B cell (primary cell): ENCODE results near the gene ASMTL. TPM values are rescaled to one million over a fixed set of nuclear protein-coding genes. Genes with fewer than 3 reads are reported as not detected.

Experiments used
- ATAC-seq: fragments of 200-7000 bp; cut with Tn5 transposase; one replicate; pipeline ENCODE4 v1.10.0; 2021; ENCODE audit warnings: low read depth, mild to moderate bottlenecking, moderate number of reproducible peaks, moderate library complexity
- CTCF ChIA-PET: fragments of 350-600 bp; sonication (Branson Sonifier 250); formaldehyde crosslinking; loops from one replicate; lab custom pipeline; 2021; ENCODE audit warnings: antibody characterized with exemption, inconsistent platforms; lab: Charles Lee
- POLR2A ChIA-PET: fragments of 350-600 bp; sonication (Branson Sonifier 250); formaldehyde crosslinking; loops from one replicate; lab custom pipeline; 2021; ENCODE audit warnings: antibody characterized with exemption; lab: Charles Lee
- DNase-seq: peaks from one replicate; pipeline ENCODE4 v3.0.0; 2013
- H2AFZ ChIP-seq: 2 replicates; pipeline ENCODE4 v1.6.1; 2012; ENCODE audit warnings: mild to moderate bottlenecking, low read depth, low read length; ENCODE audit not compliant: insufficient read depth, poor library complexity, severe bottlenecking
- H3K27ac ChIP-seq, 2 donors: 1 replicate in 1 of 2; 2 replicates in 1 of 2; pipeline ENCODE4 v1.5.1; 2012 to 2013; ENCODE audit warnings: low read length in 2 of 2, mild to moderate bottlenecking in 2 of 2, moderate library complexity in 1 of 2
- H3K27me3 ChIP-seq, 4 experiments: fragments of 200-600 bp in 1 of 4; sonication (generic) in 1 of 4; replicated peaks in 1 of 4; 1 replicate in 2 of 4; 2 replicates in 2 of 4; pipeline versions ENCODE4 v1.6.1 to v1.7.0; 2013 to 2016; ENCODE audit warnings: low read length in 3 of 4, mild to moderate bottlenecking in 2 of 4, mixed read lengths in 1 of 4, moderate library complexity in 1 of 4; ENCODE audit not compliant: insufficient read depth in 4 of 4, control insufficient read depth in 3 of 4; ENCODE audit errors: control extremely low read depth in 1 of 4
- H3K36me3 ChIP-seq, 2 experiments: replicated peaks in 1 of 2; 1 replicate in 1 of 2; 2 replicates in 1 of 2; pipeline versions ENCODE4 v1.6.1 to v1.7.1; 2013; ENCODE audit warnings: low read length in 1 of 2; ENCODE audit not compliant: insufficient read depth in 2 of 2, control insufficient read depth in 1 of 2; ENCODE audit errors: control extremely low read depth in 1 of 2, extremely low read depth in 1 of 2
- H3K4me1 ChIP-seq, 2 donors: fragments of 200-600 bp in 1 of 2; sonication (generic) in 1 of 2; 1 replicate in 1 of 2; 2 replicates in 1 of 2; pipeline versions ENCODE4 v1.5.1 to v1.6.1; 2013 to 2017; ENCODE audit warnings: low read length in 2 of 2; ENCODE audit not compliant: control insufficient read depth in 2 of 2, insufficient read depth in 2 of 2
- H3K4me2 ChIP-seq: replicated peaks from 2 replicates; pipeline ENCODE3; 2012; ENCODE audit warnings: mild to moderate bottlenecking, low read depth, low read length; ENCODE audit not compliant: poor library complexity, severe bottlenecking
- H3K4me3 ChIP-seq, 5 experiments: fragments of 200-600 bp in 1 of 5; sonication (generic) in 1 of 5; 1 replicate in 3 of 5; 2 replicates in 2 of 5; pipeline versions ENCODE4 v1.5.1 to v1.7.0; 2011 to 2016; ENCODE audit warnings: low read length in 4 of 5, mild to moderate bottlenecking in 4 of 5, low read depth in 2 of 5, control low read depth in 1 of 5, moderate library complexity in 1 of 5; ENCODE audit not compliant: insufficient read depth in 1 of 5; ENCODE audit errors: control extremely low read depth in 1 of 5, extremely low read depth in 1 of 5
- H3K79me2 ChIP-seq: fragments of 200-600 bp; sonication (generic); one replicate; pipeline ENCODE4 v1.6.0; 2016; ENCODE audit warnings: low read length; ENCODE audit not compliant: control insufficient read depth, insufficient read depth
- H3K9ac ChIP-seq: fragments of 200-600 bp; sonication (generic); 2 replicates; pipeline ENCODE4 v1.6.1; 2017; ENCODE audit warnings: mild to moderate bottlenecking, low read length, moderate library complexity
- H3K9me3 ChIP-seq, 3 donors: one replicate each; pipeline versions ENCODE4 v1.6.1 to v1.7.1; 2013; ENCODE audit warnings: low read length in 2 of 3; ENCODE audit not compliant: control insufficient read depth in 2 of 3, insufficient read depth in 1 of 3; ENCODE audit errors: control extremely low read depth in 1 of 3
- H4K20me1 ChIP-seq: 2 replicates; pipeline ENCODE4 v1.6.0; 2012; ENCODE audit warnings: mild to moderate bottlenecking, low read length; ENCODE audit not compliant: insufficient read depth, control insufficient read depth, poor library complexity, severe bottlenecking
- H3K27ac Mint-ChIP-seq: one replicate; pipeline ENCODE4 v1.8.0; 2021; ENCODE audit warnings: mixed read lengths
- H3K27me3 Mint-ChIP-seq: one replicate; pipeline ENCODE4 v1.8.0; 2021; ENCODE audit warnings: mixed read lengths
- H3K4me1 Mint-ChIP-seq: one replicate; pipeline ENCODE4 v1.8.0; 2021; ENCODE audit warnings: mixed read lengths
- H3K4me3 Mint-ChIP-seq: one replicate; pipeline ENCODE4 v1.8.0; 2021; ENCODE audit warnings: mixed read lengths
- H3K9me3 Mint-ChIP-seq: one replicate; pipeline ENCODE4 v1.8.0; 2022; ENCODE audit warnings: mixed read lengths; ENCODE audit not compliant: insufficient read depth
- EZH2 ChIP-seq: IDR thresholded peaks from 2 replicates; pipeline ENCODE4 v1.6.1; 2012; ENCODE audit warnings: borderline replicate concordance, low read depth, mild to moderate bottlenecking, moderate library complexity, low read length; ENCODE audit not compliant: insufficient read depth, poor library complexity, severe bottlenecking
- WGBS: methylation state at CpG from one replicate; pipeline ENCODE4 v1.1.5; 2013; ENCODE audit warnings: missing lambda C conversion rate; ENCODE audit not compliant: insufficient coverage; 5-methylcytosine and 5-hydroxymethylcytosine counted together
- intact Hi-C: fragments of 100-400 bp; cut with micrococcal nuclease; formaldehyde crosslinking; loops from one replicate; pipeline ENCODE4 v1.10.0; 2022
- polyA plus RNA-seq: library from polyadenylated mRNA; depleted of rRNA; stranded (reverse); fragments of >200 nt; gene quantifications from 2 replicates; pipeline ENCODE4 v1.2.3, GENCODE V29; 2012
- total RNA-seq, 2 donors: library from RNA; stranded (reverse); fragments of 120-200 nt in 1 of 2; gene quantifications; 1 replicate in 1 of 2; 2 replicates in 1 of 2; pipeline versions ENCODE4 v1.2.3 to v1.2.4, GENCODE V29; 2013 to 2022
- TF ChIP-seq, protein P1 (sequence below): fragments of 200-600 bp; IDR thresholded peaks from one replicate; pipeline ENCODE4 v1.8.0; 2022; ENCODE audit warnings: antibody characterized with exemption, mild to moderate bottlenecking

ASMTL gene
- total and polyA plus RNA-seq, 2 donors (not counting 1 experiment from before 2014, with no cell fraction given), result 33.3 to 52.9 TPM

GRCh38 chrX:1433646-1434357 lies 18.9 kb downstream of the ASMTL start:
- ATAC-seq (no peak), DNase-seq (no peak)
- WGBS, result over 99% methylated on average over 16 of the region's 19 CpGs
- Histone ChIP-seq H3K27me3 (no peaks in the 10 kb centered on the region), H3K4me1 (no peaks in the 10 kb centered on the region), H3K4me3 (no peak overlapping the region), H3K79me2 (no peaks in the 10 kb centered on the region), H3K9me3 (peaks cover 0 to 2% (median 0%) of the 10 kb centered on the region in 3 donors), H3K36me3 (peaks cover 0 to 32% of the 10 kb centered on the region in 2 experiments), H3K9ac (no peak overlapping the region), H2AFZ (no peak overlapping the region), H3K4me2 (no peak overlapping the region), H3K27ac (no peak overlapping the region), H4K20me1 (no peaks in the 10 kb centered on the region)
- intact Hi-C loops, result no loop called here
- no peak for TF ChIP-seq EZH2
- TF ChIP-seq, protein P1, sequence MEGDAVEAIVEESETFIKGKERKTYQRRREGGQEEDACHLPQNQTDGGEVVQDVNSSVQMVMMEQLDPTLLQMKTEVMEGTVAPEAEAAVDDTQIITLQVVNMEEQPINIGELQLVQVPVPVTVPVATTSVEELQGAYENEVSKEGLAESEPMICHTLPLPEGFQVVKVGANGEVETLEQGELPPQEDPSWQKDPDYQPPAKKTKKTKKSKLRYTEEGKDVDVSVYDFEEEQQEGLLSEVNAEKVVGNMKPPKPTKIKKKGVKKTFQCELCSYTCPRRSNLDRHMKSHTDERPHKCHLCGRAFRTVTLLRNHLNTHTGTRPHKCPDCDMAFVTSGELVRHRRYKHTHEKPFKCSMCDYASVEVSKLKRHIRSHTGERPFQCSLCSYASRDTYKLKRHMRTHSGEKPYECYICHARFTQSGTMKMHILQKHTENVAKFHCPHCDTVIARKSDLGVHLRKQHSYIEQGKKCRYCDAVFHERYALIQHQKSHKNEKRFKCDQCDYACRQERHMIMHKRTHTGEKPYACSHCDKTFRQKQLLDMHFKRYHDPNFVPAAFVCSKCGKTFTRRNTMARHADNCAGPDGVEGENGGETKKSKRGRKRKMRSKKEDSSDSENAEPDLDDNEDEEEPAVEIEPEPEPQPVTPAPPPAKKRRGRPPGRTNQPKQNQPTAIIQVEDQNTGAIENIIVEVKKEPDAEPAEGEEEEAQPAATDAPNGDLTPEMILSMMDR, result no peak
- no peak overlapping the region for H3K4me3 Mint-ChIP-seq
- no peaks in the 10 kb centered on the region for H3K27me3 Mint-ChIP-seq
- H3K9me3 Mint-ChIP-seq, result no peaks in the 10 kb centered on the region
- CTCF ChIA-PET, result no interaction called here
- POLR2A ChIA-PET, result no interaction called here
- no peaks in the 10 kb centered on the region for H3K4me1 Mint-ChIP-seq
- no peak overlapping the region for H3K27ac Mint-ChIP-seq

DNA sequence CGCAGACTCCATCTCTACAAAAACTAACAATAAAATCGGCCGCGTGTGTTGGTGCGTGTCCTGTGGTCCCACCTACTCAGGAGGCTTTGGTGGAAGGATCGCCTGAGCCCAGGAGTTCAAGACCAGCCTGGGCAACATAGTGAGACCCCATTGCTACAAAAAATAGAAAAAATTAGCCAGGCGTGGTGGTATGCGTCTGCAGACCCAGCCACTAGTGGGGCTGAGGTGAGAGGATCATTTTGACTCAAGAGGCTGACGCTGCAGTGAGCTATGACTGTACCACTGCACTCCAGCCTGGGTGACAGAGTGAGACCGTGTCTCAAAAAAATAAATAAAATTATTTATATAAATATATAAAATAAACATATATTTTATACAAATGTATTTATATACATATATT lies 22.3 kb downstream of the ASMTL start:
- Histone ChIP-seq H2AFZ (no peak overlapping the region), H4K20me1 (no peaks in the 10 kb centered on the region), H3K27me3 (no peaks in the 10 kb centered on the region), H3K4me2 (no peak overlapping the region), H3K4me3 (no peak overlapping the region), H3K36me3 (peaks cover 0 to 30% of the 10 kb centered on the region in 2 experiments), H3K9ac (no peak overlapping the region), H3K4me1 (no peaks in the 10 kb centered on the region), H3K79me2 (no peaks in the 10 kb centered on the region), H3K9me3 (no peaks in the 10 kb centered on the region), H3K27ac (no peak overlapping the region)
- DNase-seq (no peak), ATAC-seq (no peak)
- H3K27ac Mint-ChIP-seq, result no peak overlapping the region
- intact Hi-C loops, result no loop called here
- no peaks in the 10 kb centered on the region for H3K27me3 Mint-ChIP-seq
- no peaks in the 10 kb centered on the region for H3K9me3 Mint-ChIP-seq
- H3K4me1 Mint-ChIP-seq, result no peaks in the 10 kb centered on the region
- no peak for TF ChIP-seq EZH2
- TF ChIP-seq, protein P1, result no peak
- POLR2A ChIA-PET, result no interaction called here
- CTCF ChIA-PET, result no interaction called here
- H3K4me3 Mint-ChIP-seq, result no peak overlapping the region
- WGBS, result 77% methylated on average over 6 of the region's 10 CpGs
